HCT116 (cell line): ENCODE results near the gene CTU2. TPM values are rescaled to one million over a fixed set of nuclear protein-coding genes. Genes with fewer than 3 reads are reported as not detected.

ENCODE experiments used
- ATAC-seq: fragments of 200-7000 bp; cut with Tn5 transposase; 2 replicates; pipeline ENCODE4 v1.9.1; 2020; ENCODE audit warnings: mild to moderate bottlenecking, moderate library complexity
- BruUV-seq: library from RNA; stranded (reverse); fragments of 400-500 nt; replicated peaks from 2 replicates; lab custom pipeline; 2021; lab: Mats Ljungman, UMichigan
- CTCF ChIA-PET: fragments of 300-600 bp; sonication (Branson Sonifier 250); formaldehyde crosslinking; loops from one replicate; lab custom pipeline; 2021; ENCODE audit warnings: antibody characterized with exemption; lab: Charles Lee
- POLR2A ChIA-PET: fragments of 300-600, 350-600 bp; sonication (Branson Sonifier 250); formaldehyde crosslinking; loops from one replicate; lab custom pipeline; 2021; ENCODE audit warnings: antibody characterized with exemption; lab: Charles Lee
- RAD21 ChIA-PET, 2 experiments: fragments of 300-600 bp; sonication (Branson Sonifier 250); formaldehyde crosslinking; loops; one replicate each; lab custom pipeline; 2023; ENCODE audit warnings: low total read pairs in 2 of 2; ENCODE audit not compliant: uncharacterized antibody in 2 of 2, unreplicated experiment in 2 of 2, low non-redundant PET in 1 of 2; lab: Charles Lee
- DNase-seq: peaks from one replicate; pipeline ENCODE4 v3.0.0-alpha.2; 2010; ENCODE audit warnings: low read depth, low spot score
- H2AFZ ChIP-seq: fragments of 200-600 bp; shearing (Covaris generic), sonication (generic); 2 replicates; pipeline ENCODE4 v1.6.1; 2017; ENCODE audit warnings: low read depth, mixed run types, mixed read lengths, antibody characterized with exemption, low read length; ENCODE audit not compliant: poor library complexity, severe bottlenecking
- H3K27ac ChIP-seq: 2 replicates; pipeline ENCODE4 v1.5.1; 2012; ENCODE audit warnings: low read depth, low read length
- H3K27me3 ChIP-seq: fragments of 200-600 bp; sonication (generic); 2 replicates; pipeline ENCODE4 v1.6.1; 2016; ENCODE audit warnings: mixed run types, low read length, mixed read lengths; ENCODE audit not compliant: insufficient read depth
- H3K36me3 ChIP-seq, 2 experiments: fragments of 200-500 bp in 1 of 2; fragments of 200-600 bp in 1 of 2; sonication (Bioruptor generic) in 1 of 2; sonication (generic) in 1 of 2; 2 replicates each; pipeline versions ENCODE4 v1.5.1 to v1.6.1; 2014 to 2016; ENCODE audit warnings: low read length in 2 of 2, inconsistent platforms in 1 of 2, mixed read lengths in 1 of 2, mixed run types in 1 of 2; ENCODE audit not compliant: insufficient read depth in 2 of 2, control insufficient read depth in 1 of 2
- H3K4me1 ChIP-seq, 2 experiments: fragments of 200-600 bp in 1 of 2; sonication (generic) in 1 of 2; 2 replicates each; pipeline versions ENCODE4 v1.5.1 to v1.6.1; 2012 to 2017; ENCODE audit warnings: low read length in 2 of 2, inconsistent platforms in 1 of 2, mild to moderate bottlenecking in 1 of 2, mixed read lengths in 1 of 2, mixed run types in 1 of 2, moderate library complexity in 1 of 2; ENCODE audit not compliant: insufficient read depth in 2 of 2, control insufficient read depth in 1 of 2
- H3K4me2 ChIP-seq: fragments of 200-600 bp; sonication (generic); 2 replicates; pipeline ENCODE4 v1.6.1; 2017; ENCODE audit warnings: mixed run types, low read length, mixed read lengths
- H3K4me3 ChIP-seq, 2 experiments: fragments of 200-600 bp in 1 of 2; sonication (generic) in 1 of 2; replicated peaks in 1 of 2; 2 replicates each; pipeline ENCODE4 v1.5.1; 2011 to 2016; ENCODE audit warnings: low read length in 2 of 2, control low read depth in 1 of 2, low read depth in 1 of 2, mild to moderate bottlenecking in 1 of 2, mixed read lengths in 1 of 2, mixed run types in 1 of 2
- H3K79me2 ChIP-seq: fragments of 200-600 bp; sonication (generic); 2 replicates; pipeline ENCODE4 v1.6.1; 2017; ENCODE audit warnings: mild to moderate bottlenecking, mixed run types, low read length, moderate library complexity, mixed read lengths; ENCODE audit not compliant: insufficient read depth
- H3K9ac ChIP-seq: fragments of 200-600 bp; sonication (generic); 2 replicates; pipeline ENCODE4 v1.6.1; 2016; ENCODE audit warnings: low read length, mixed read lengths
- H3K9me2 ChIP-seq: fragments of 200-600 bp; sonication (generic), shearing (Covaris generic); 2 replicates; pipeline ENCODE4 v1.6.1; 2017; ENCODE audit warnings: mixed run types, mild to moderate bottlenecking, moderate library complexity; ENCODE audit not compliant: insufficient read depth
- H3K9me3 ChIP-seq, 2 experiments: fragments of 200-500 bp in 1 of 2; fragments of 200-600 bp in 1 of 2; sonication (Bioruptor generic) in 1 of 2; sonication (generic) in 1 of 2; 2 replicates each; pipeline ENCODE4 v1.6.1; 2014 to 2017; ENCODE audit warnings: low read length in 2 of 2, mixed read lengths in 2 of 2, inconsistent platforms in 1 of 2, low read depth in 1 of 2, mild to moderate bottlenecking in 1 of 2, mixed run types in 1 of 2, moderate library complexity in 1 of 2; ENCODE audit not compliant: control insufficient read depth in 1 of 2, insufficient read depth in 1 of 2
- H4K20me1 ChIP-seq: fragments of 200-600 bp; sonication (generic), shearing (Covaris generic); 2 replicates; pipeline ENCODE4 v1.6.1; 2017; ENCODE audit warnings: mixed run types, mild to moderate bottlenecking, moderate library complexity; ENCODE audit not compliant: insufficient read depth
- CBX3 ChIP-seq: IDR thresholded peaks from 2 replicates; pipeline ENCODE4 v1.6.1; 2012; ENCODE audit warnings: low read depth
- EGR1 ChIP-seq: IDR thresholded peaks from 2 replicates; pipeline ENCODE4 v1.6.1; 2012; ENCODE audit warnings: low read depth
- EZH2phosphoT487 ChIP-seq: fragments of 200-600 bp; IDR thresholded peaks from 2 replicates; pipeline ENCODE4 v1.6.1; 2018; ENCODE audit warnings: antibody characterized with exemption, borderline replicate concordance
- JUND ChIP-seq: IDR thresholded peaks from 2 replicates; pipeline ENCODE4 v1.6.1; 2012
- MAX ChIP-seq: IDR thresholded peaks from 2 replicates; pipeline ENCODE4 v1.6.1; 2012
- POLR2A ChIP-seq: IDR thresholded peaks from 2 replicates; pipeline ENCODE4 v1.7.0; 2011; ENCODE audit warnings: borderline replicate concordance; ENCODE audit not compliant: insufficient read depth, insufficient read length; ENCODE audit errors: extremely low read depth
- RAD21 ChIP-seq: IDR thresholded peaks from 2 replicates; pipeline ENCODE4 v1.6.1; 2012; ENCODE audit warnings: low read depth, mild to moderate bottlenecking
- SP1 ChIP-seq: IDR thresholded peaks from 2 replicates; pipeline ENCODE4 v1.6.1; 2012; ENCODE audit warnings: low read depth
- intact Hi-C: fragments of 100-400 bp; cut with micrococcal nuclease; formaldehyde crosslinking; loops from 2 replicates; pipeline ENCODE4 v1.10.0; 2022
- total RNA-seq: library from RNA; stranded (reverse); gene quantifications from one replicate; pipeline ENCODE4 v1.2.1, GENCODE V29; 2021; ENCODE audit not compliant: unreplicated experiment

Gene CTU2
- total RNA-seq, 1 experiment from 2014 or later, result 71.3 TPM

- H3K27ac ChIP-seq, result no peak overlapping the region; the same call in 1 of the 2 replicates
- ATAC-seq, result no peak
- peaks cover 9% of the 10 kb centered on the region; the same call in 1 of the 2 replicates for H4K20me1 ChIP-seq
- no peak for DNase-seq
- H3K9me3 ChIP-seq, result no peaks in the 10 kb centered on the region
- ChIA-PET POLR2A (no interaction called here), RAD21 (no interaction called here), CTCF (interaction anchor here (1.5 to 1.8 kb wide), 2 partner anchors 24 kb away, joined by 6 read pairs; no protein-coding TSS in a partner anchor)
- no peaks in the 10 kb centered on the region for H3K9me2 ChIP-seq
- H3K9ac ChIP-seq, result no peak overlapping the region
- H3K4me1 ChIP-seq, result peaks cover 13 to 59% of the 10 kb centered on the region in 2 experiments; a peak in 3 of 4 replicates
- no peak for TF ChIP-seq POLR2A
- no peak for TF ChIP-seq MAX
- TF ChIP-seq SP1, result no peak
- intact Hi-C loops, result no loop called here
- no peak overlapping the region for H3K4me2 ChIP-seq
- no peak overlapping the region for H2AFZ ChIP-seq
- no peaks in the 10 kb centered on the region for H3K27me3 ChIP-seq
- no peak overlapping the region for H3K4me3 ChIP-seq
- H3K79me2 ChIP-seq, result peaks cover 97% of the 10 kb centered on the region
- no TSS peak for BruUV-seq
- H3K36me3 ChIP-seq, result peaks cover 2 to 13% of the 10 kb centered on the region in 2 experiments; a peak in 1 of 4 replicates
Measured at GRCh38 chr16:88761143-88761534, 54.8 kb downstream of the CTU2 start.

- DNase-seq, result no peak
- Histone ChIP-seq H3K27ac (no peak overlapping the region), H3K4me1 (peaks cover 13 to 65% of the 10 kb centered on the region in 2 experiments; a peak in 3 of 4 replicates), H2AFZ (no peak overlapping the region), H3K4me2 (no peak overlapping the region), H3K9me2 (no peaks in the 10 kb centered on the region), H3K9ac (no peak overlapping the region), H3K4me3 (no peak overlapping the region), H4K20me1 (peaks cover 8% of the 10 kb centered on the region; the same call in 1 of the 2 replicates), H3K9me3 (no peaks in the 10 kb centered on the region), H3K36me3 (peaks cover 2 to 13% of the 10 kb centered on the region in 2 experiments; a peak in 1 of 4 replicates), H3K27me3 (no peaks in the 10 kb centered on the region), H3K79me2 (peaks cover 99% of the 10 kb centered on the region)
- TF ChIP-seq CBX3 (no peak), MAX (no peak), JUND (no peak), RAD21 (no peak), EGR1 (no peak), EZH2phosphoT487 (no peak)
- intact Hi-C loops, result no loop called here
- BruUV-seq, result no TSS peak
- ATAC-seq, result no peak
- ChIA-PET CTCF (interaction anchor here (1.5 kb wide), 1 partner anchor 24 kb away, joined by 6 read pairs; no protein-coding TSS in a partner anchor), RAD21 (no interaction called here), POLR2A (interaction anchor here (1.1 kb wide), 1 partner anchor 32 kb away, joined by 7 read pairs; no protein-coding TSS in a partner anchor)
Measured at GRCh38 chr16:88761830-88762229, 55.5 kb downstream of the CTU2 start.
